Left lung (tissue), 10 donors: Measurements from ENCODE around the gene EBF3. TPM values are rescaled to one million over a fixed set of nuclear protein-coding genes. Genes with fewer than 3 reads are reported as not detected.

Experiments
- ATAC-seq: fragments of 200-7000 bp; cut with Tn5 transposase; one replicate; pipeline ENCODE4 v1.9.1; 2020; ENCODE audit warnings: moderate library complexity
- DNase-seq, 4 donors: peaks; one replicate each; pipeline ENCODE4 v3.0.0-alpha.2; 2013 to 2020
- H3K27ac ChIP-seq, 2 donors: fragments of 200-600 bp; sonication (generic) in 1 of 2; one replicate each; pipeline versions ENCODE4 v1.5.0 to v1.8.0; 2020 to 2021
- H3K27me3 ChIP-seq, 2 donors: fragments of 200-600 bp; sonication (generic) in 1 of 2; one replicate each; pipeline versions ENCODE4 v1.5.0 to v1.8.0; 2020 to 2021
- H3K36me3 ChIP-seq, 2 donors: fragments of 200-600 bp; sonication (generic) in 1 of 2; one replicate each; pipeline versions ENCODE4 v1.5.0 to v1.8.0; 2020 to 2021
- H3K4me1 ChIP-seq, 2 donors: fragments of 200-600 bp; one replicate each; pipeline ENCODE4 v1.8.0; 2021
- H3K4me3 ChIP-seq, 2 donors: fragments of 200-600 bp; sonication (generic) in 1 of 2; one replicate each; pipeline versions ENCODE4 v1.5.0 to v1.8.0; 2020 to 2021; ENCODE audit warnings: mild to moderate bottlenecking in 1 of 2
- H3K9me3 ChIP-seq, 2 donors: fragments of 200-600 bp; sonication (generic) in 1 of 2; one replicate each; pipeline versions ENCODE4 v1.5.0 to v1.8.0; 2020 to 2021
- intact Hi-C, 2 donors: fragments of 100-400 bp; cut with DNase I; formaldehyde crosslinking; loops; one replicate each; pipeline versions ENCODE4 v1.11.2 to v1.14.2; 2022
- polyA plus RNA-seq, 6 donors: library from polyadenylated mRNA; unstranded; fragments of 120-200 nt; gene quantifications; one replicate each; pipeline ENCODE4 v1.2.1, GENCODE V29; 2013; ENCODE audit not compliant: insufficient read length in 6 of 6
- total RNA-seq, 2 donors: library from RNA; stranded (reverse); fragmentation: NEBNext Ultra II Directional; extraction: Animal tissue kit (Norgen Biotek cat#: 25700); gene quantifications; one replicate each; pipeline ENCODE4 v1.2.1, GENCODE V29; 2021
- TF ChIP-seq, protein P1 (sequence below), 2 donors: fragments of 200-600 bp; sonication (generic) in 1 of 2; IDR thresholded peaks; one replicate each; pipeline versions ENCODE4 v1.5.0 to v1.8.0; 2021; ENCODE audit warnings: antibody characterized with exemption in 2 of 2
- donor health status: DM: no; HTN: yes; CAD: no.
- donor health status: DM: no; HTN: no; CAD: no.

EBF3 gene
- total and polyA plus RNA-seq, 8 donors, result 0.10 to 2.0 (median 1.4) TPM; not detected in 1

GRCh38 chr10:129841071-129841470, 123.0 kb downstream of the EBF3 start:
- Histone ChIP-seq H3K9me3 (no peaks in the 10 kb centered on the region), H3K4me3 (no peak overlapping the region), H3K4me1 (no peaks in the 10 kb centered on the region), H3K36me3 (no peaks in the 10 kb centered on the region), H3K27ac (no peak overlapping the region), H3K27me3 (no peaks in the 10 kb centered on the region)
- intact Hi-C loops, result no loop called here
- DNase-seq, result no peak
- ATAC-seq, result no peak
- TF ChIP-seq, protein P1, sequence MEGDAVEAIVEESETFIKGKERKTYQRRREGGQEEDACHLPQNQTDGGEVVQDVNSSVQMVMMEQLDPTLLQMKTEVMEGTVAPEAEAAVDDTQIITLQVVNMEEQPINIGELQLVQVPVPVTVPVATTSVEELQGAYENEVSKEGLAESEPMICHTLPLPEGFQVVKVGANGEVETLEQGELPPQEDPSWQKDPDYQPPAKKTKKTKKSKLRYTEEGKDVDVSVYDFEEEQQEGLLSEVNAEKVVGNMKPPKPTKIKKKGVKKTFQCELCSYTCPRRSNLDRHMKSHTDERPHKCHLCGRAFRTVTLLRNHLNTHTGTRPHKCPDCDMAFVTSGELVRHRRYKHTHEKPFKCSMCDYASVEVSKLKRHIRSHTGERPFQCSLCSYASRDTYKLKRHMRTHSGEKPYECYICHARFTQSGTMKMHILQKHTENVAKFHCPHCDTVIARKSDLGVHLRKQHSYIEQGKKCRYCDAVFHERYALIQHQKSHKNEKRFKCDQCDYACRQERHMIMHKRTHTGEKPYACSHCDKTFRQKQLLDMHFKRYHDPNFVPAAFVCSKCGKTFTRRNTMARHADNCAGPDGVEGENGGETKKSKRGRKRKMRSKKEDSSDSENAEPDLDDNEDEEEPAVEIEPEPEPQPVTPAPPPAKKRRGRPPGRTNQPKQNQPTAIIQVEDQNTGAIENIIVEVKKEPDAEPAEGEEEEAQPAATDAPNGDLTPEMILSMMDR (IDR thresholded peaks at IDR 0.05), result no peak

DNA sequence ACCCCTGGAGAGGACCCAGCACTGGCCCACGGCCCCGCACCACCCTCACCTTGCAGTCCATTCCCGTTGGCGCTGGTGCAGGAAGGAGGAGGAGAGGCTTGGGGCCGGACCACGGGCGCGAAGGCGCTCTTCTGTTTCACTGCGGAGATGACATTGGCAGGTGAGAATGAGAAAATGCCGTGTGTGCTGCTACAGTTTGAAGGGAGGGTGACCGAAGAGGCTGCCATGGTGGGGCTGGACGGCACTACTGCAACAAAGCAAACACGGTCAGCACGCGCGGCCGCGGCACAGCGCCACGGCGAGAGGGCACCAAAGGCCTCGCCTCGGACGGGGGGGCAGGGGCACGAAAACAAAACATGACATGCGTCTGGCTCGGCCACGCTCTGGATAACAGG, 123.9 kb downstream of the EBF3 start:
- intact Hi-C loops, result no loop called here
- ATAC-seq (no peak), DNase-seq (peak in 1 of 4 donors; percentile 72)
- H3K4me3 ChIP-seq, result no peak overlapping the region
- H3K27me3 ChIP-seq, result no peaks in the 10 kb centered on the region
- H3K4me1 ChIP-seq, result no peaks in the 10 kb centered on the region
- no peaks in the 10 kb centered on the region for H3K36me3 ChIP-seq
- TF ChIP-seq, protein P1 (IDR thresholded peaks at IDR 0.05), result no peak
- H3K27ac ChIP-seq, result no peak overlapping the region
- H3K9me3 ChIP-seq, result no peaks in the 10 kb centered on the region

- DNase-seq (peak in 1 of 4 donors; percentile 53), ATAC-seq (no peak)
- TF ChIP-seq, protein P1 (IDR thresholded peaks at IDR 0.05), result no peak
- Histone ChIP-seq H3K27ac (no peak overlapping the region), H3K27me3 (no peaks in the 10 kb centered on the region), H3K4me3 (no peak overlapping the region), H3K9me3 (no peaks in the 10 kb centered on the region), H3K4me1 (no peaks in the 10 kb centered on the region), H3K36me3 (no peaks in the 10 kb centered on the region)
- intact Hi-C loops, result no loop called here
Observed at GRCh38 chr10:129839285-129840195, 124.5 kb downstream of the EBF3 start.

DNA sequence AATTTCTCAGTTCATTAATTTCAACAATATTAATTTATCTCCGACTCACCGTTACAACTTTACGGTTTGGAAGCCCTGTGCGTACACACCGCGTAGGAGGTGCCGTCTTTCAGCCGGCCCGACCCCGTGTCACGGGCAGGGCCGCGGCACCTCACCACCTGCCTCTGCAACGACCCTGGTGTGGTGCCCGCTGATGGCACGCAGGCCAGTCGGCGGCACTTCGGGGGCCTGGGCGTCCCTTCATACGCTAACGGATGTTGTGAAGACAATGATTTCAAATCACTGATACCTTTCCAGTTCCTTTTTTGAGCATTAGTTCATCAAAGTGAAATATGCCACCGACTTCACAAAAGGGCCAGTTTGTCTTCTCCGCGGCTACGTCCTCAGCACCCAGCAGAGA, 125.3 kb downstream of the EBF3 start:
- intact Hi-C loops, result no loop called here
- no peaks in the 10 kb centered on the region for H3K36me3 ChIP-seq
- no peaks in the 10 kb centered on the region for H3K4me1 ChIP-seq
- no peak overlapping the region for H3K4me3 ChIP-seq
- TF ChIP-seq, protein P1 (IDR thresholded peaks at IDR 0.05), result no peak
- DNase-seq (peak in 1 of 4 donors; percentile 64), ATAC-seq (no peak)
- no peaks in the 10 kb centered on the region for H3K9me3 ChIP-seq
- H3K27ac ChIP-seq, result no peak overlapping the region
- no peaks in the 10 kb centered on the region for H3K27me3 ChIP-seq

GRCh38 chr10:129837909-129838582, 126.0 kb downstream of the EBF3 start:
- no peaks in the 10 kb centered on the region for H3K4me1 ChIP-seq
- H3K27ac ChIP-seq, result no peak overlapping the region
- TF ChIP-seq, protein P1 (IDR thresholded peaks at IDR 0.05), result no peak
- intact Hi-C loops, result no loop called here
- no peak overlapping the region for H3K4me3 ChIP-seq
- no peaks in the 10 kb centered on the region for H3K36me3 ChIP-seq
- peak in 1 of 4 donors; percentile 62 for DNase-seq
- ATAC-seq, result no peak
- no peaks in the 10 kb centered on the region for H3K9me3 ChIP-seq
- H3K27me3 ChIP-seq, result no peaks in the 10 kb centered on the region
